Colonic mucosa (tissue), 4 donors: ENCODE results near the gene IL1B. TPM values are rescaled to one million over a fixed set of nuclear protein-coding genes. Genes with fewer than 3 reads are reported as not detected.

Source experiments
- DNase-seq: peaks from one replicate; pipeline ENCODE4 v3.0.0-alpha.2; 2020
- H3K27ac ChIP-seq: fragments of 200-600 bp; one replicate; pipeline ENCODE4 v1.8.0; 2021
- H3K27me3 ChIP-seq: fragments of 200-600 bp; one replicate; pipeline ENCODE4 v1.8.0; 2021
- H3K36me3 ChIP-seq: fragments of 200-600 bp; one replicate; pipeline ENCODE4 v1.8.0; 2021
- H3K4me1 ChIP-seq: fragments of 200-600 bp; one replicate; pipeline ENCODE4 v1.8.0; 2021; ENCODE audit warnings: mild to moderate bottlenecking
- H3K4me3 ChIP-seq: fragments of 200-600 bp; one replicate; pipeline ENCODE4 v1.8.0; 2021
- H3K9ac ChIP-seq, 2 donors: one replicate each; pipeline ENCODE4 v1.7.0; 2013; ENCODE audit warnings: control low read depth in 2 of 2, low read depth in 2 of 2, low read length in 2 of 2
- H3K9me3 ChIP-seq: fragments of 200-600 bp; one replicate; pipeline ENCODE4 v1.8.0; 2021
- intact Hi-C: fragments of 100-400 bp; cut with DNase I; formaldehyde crosslinking; loops from one replicate; pipeline ENCODE4 v1.14.1; 2022
- total RNA-seq, 2 donors: library from RNA; stranded (reverse); fragmentation: NEBNext Ultra II Directional in 1 of 2; extraction: Animal tissue kit (Norgen Biotek cat#: 25700) in 1 of 2; gene quantifications; one replicate each; pipeline ENCODE4 v1.2.1, GENCODE V29; 2021
- TF ChIP-seq, protein P1 (sequence below): fragments of 200-600 bp; IDR thresholded peaks from one replicate; pipeline ENCODE4 v1.8.0; 2022; ENCODE audit warnings: antibody characterized with exemption, mild to moderate bottlenecking
- donor health status: healthy.
- donor health status: DM: no; HTN: no; CAD: no.
- donor health status: DM: no; HTN: no; CAD: no.

The IL1B gene
- total RNA-seq, 2 donors from 2014 or later, result 1.6 to 5.7 TPM

DNA sequence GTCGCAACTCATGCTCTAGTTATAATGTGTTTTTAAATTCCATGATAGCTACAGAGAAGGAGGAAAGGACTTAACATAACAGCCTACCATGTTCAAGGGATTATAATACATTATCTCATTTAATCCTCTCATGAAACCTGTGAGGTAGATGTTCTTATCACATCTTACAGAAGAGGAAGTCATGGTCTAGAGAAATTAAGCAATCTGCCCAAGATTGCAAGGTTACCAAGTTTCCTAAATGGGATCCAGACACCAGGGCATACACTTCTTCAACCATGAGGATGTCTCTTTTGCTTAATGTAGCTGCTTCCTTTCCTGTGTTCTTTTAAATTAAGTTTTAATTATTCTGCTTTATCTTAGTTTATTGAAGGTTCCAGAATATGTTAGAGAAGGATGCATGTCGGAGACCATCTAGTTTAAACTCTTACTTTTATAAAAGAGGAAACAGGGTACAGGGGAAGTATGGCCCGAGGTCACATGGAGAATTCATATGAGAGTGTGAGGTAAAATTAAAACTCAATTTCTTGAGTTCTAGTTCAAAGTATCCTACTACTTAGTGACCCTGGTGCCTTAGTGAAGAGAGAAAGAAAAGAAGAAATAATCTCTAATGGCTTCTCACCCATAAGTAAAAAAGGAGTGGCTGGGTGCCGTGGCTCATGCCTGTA is 48.7 kb downstream of the IL1B start:
- Histone ChIP-seq H3K4me3 (no peak overlapping the region), H3K9me3 (no peaks in the 10 kb centered on the region), H3K9ac (no peak overlapping the region), H3K27ac (no peak overlapping the region), H3K27me3 (no peaks in the 10 kb centered on the region), H3K36me3 (no peaks in the 10 kb centered on the region), H3K4me1 (no peaks in the 10 kb centered on the region)
- DNase-seq, result no peak
- intact Hi-C loops, result no loop called here
- TF ChIP-seq, protein P1, sequence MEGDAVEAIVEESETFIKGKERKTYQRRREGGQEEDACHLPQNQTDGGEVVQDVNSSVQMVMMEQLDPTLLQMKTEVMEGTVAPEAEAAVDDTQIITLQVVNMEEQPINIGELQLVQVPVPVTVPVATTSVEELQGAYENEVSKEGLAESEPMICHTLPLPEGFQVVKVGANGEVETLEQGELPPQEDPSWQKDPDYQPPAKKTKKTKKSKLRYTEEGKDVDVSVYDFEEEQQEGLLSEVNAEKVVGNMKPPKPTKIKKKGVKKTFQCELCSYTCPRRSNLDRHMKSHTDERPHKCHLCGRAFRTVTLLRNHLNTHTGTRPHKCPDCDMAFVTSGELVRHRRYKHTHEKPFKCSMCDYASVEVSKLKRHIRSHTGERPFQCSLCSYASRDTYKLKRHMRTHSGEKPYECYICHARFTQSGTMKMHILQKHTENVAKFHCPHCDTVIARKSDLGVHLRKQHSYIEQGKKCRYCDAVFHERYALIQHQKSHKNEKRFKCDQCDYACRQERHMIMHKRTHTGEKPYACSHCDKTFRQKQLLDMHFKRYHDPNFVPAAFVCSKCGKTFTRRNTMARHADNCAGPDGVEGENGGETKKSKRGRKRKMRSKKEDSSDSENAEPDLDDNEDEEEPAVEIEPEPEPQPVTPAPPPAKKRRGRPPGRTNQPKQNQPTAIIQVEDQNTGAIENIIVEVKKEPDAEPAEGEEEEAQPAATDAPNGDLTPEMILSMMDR, result no peak

DNA sequence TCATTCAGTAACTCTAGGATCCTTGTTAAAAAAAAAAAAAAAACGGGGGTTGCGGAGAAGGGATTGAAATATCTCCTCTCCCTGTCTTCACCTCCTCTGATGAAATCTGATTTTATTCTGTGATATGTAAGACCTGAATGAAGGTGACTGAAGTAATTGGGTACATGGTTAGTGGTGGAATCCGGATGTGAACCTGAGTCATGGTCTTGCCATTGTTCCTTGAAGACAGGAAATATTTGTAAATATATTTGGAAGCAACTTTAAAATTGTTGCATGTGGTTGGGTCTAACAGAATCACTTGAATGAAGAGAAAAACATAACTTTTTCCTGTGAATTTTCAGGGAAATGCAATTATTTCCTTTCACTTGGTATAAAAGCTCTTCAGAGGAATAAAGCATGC is 49.3 kb downstream of the IL1B start:
- Histone ChIP-seq H3K9me3 (no peaks in the 10 kb centered on the region), H3K9ac (no peak overlapping the region), H3K36me3 (no peaks in the 10 kb centered on the region), H3K27ac (no peak overlapping the region), H3K4me3 (no peak overlapping the region), H3K27me3 (no peaks in the 10 kb centered on the region), H3K4me1 (no peaks in the 10 kb centered on the region)
- intact Hi-C loops, result no loop called here
- TF ChIP-seq, protein P1, result no peak
- no peak for DNase-seq

DNA sequence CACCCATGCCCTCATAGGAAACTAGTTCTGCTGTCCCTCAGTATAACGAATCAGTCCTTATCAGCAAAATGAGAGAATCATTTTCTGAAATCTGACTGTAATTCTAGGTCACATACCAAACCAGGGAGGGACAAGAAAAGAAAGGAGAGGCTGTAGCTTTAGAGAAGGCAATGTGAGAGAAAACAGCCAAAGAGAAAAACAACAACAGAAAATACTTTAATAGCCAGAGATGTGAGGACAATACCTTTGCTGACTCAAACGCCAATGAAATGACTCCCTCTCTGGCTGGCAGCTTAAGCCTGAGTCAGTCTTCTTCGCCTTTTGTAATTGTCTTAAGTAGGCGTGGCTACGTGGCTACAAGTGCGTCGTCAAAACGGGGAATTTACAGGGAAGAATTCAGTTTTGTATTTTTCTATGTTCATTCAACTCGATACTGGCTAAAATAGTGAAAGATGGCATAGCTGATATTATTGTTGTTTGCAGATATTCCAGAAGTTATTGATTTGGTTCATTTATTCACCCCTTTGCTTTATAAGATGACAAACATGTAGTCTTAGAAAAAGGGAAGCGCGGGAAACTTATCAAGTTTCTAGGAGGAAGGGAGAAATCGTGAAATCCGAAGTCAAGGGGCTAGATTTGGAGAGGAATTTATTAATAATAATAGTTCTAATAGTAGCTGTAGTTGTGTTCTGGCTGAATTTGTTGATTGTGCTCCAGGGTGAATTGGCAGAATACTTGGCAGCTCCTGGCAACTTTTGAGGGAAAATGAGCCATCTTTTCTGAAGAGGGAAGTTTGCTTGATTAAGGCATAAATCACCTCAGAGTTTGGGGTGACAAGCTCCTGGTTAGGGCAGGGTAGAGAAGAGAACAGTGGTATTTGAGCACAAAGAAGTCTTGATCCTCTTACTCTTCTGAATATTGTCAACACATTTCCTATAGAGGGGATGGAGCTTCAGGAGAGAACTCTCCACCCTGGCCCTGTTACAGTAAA is 52.1 kb downstream of the IL1B start, which contains the start of gene IL1A:
Gene IL1A, minus strand, starts transcription at position 295 of the 991 bp plus-strand sequence. CDS start 723 bp downstream, outside the sequence.
- Histone ChIP-seq H3K27me3 (no peaks in the 10 kb centered on the region), H3K9me3 (no peaks in the 10 kb centered on the region), H3K4me1 (no peaks in the 10 kb centered on the region), H3K27ac (no peak within 1 kb of the TSS), H3K36me3 (no peaks in the 10 kb centered on the region), H3K9ac (no peak within 1 kb of the TSS), H3K4me3 (no peak within 1 kb of the TSS)
- intact Hi-C loops, result no loop called here
- DNase-seq, result peak; percentile 30
- TF ChIP-seq, protein P1, result no peak

DNA sequence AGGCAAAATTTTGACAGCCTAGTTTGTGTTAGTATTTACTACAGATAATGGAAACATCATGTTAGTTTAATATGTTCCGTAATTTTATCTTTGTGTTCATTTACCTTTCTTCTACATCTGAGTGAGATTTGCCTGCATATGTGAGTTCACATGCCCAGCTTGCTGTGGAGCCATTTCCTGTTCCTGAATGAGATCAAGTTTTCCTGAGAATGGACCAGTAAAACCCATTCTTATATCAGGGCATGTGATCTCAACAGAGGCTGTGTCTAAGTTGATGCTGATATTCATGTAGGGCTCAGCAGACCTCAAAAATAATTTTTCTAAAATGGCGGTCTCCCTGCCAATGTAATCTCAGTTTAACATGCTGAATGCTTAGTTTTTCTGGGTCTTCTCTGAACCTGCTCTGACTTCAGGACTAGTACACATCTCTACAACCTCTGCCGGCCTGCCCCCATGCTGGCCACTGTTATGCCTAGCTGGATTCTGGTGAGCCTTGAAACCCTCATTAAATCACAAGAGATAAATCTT is 53.3 kb downstream of the IL1B start:
- no peaks in the 10 kb centered on the region for H3K9me3 ChIP-seq
- no peak overlapping the region for H3K9ac ChIP-seq
- intact Hi-C loops, result no loop called here
- no peak overlapping the region for H3K4me3 ChIP-seq
- TF ChIP-seq, protein P1, result no peak
- H3K27ac ChIP-seq, result no peak overlapping the region
- H3K4me1 ChIP-seq, result no peaks in the 10 kb centered on the region
- no peaks in the 10 kb centered on the region for H3K36me3 ChIP-seq
- DNase-seq, result no peak
- no peaks in the 10 kb centered on the region for H3K27me3 ChIP-seq

DNA sequence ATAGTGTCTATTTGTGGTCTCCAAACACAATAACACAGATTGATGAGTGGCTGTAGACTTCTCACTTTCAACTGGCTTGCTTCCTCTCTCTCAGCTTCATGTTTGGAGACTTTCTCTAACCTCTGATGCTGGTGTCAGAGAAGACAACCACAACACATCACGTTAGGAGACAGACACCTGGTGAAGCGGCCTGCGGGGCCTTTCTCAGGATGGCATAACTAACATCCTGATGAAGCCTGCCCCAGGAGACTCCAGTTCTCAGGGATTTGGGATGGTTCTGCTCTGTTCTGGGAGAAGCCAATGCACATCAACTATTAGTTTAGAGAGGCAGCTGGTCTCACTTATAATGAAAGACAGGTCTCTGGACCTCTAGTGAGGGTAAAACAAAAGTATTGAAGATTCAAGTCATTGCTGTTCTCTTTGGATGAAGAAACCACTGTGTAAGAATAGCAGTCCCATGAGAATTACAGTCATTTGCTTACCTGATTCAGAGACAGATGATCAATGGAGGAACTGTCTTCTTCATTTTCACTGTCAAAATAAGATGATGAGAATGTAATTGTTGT is 54.3 kb downstream of the IL1B start:
- no peaks in the 10 kb centered on the region for H3K9me3 ChIP-seq
- no peaks in the 10 kb centered on the region for H3K4me1 ChIP-seq
- no peaks in the 10 kb centered on the region for H3K27me3 ChIP-seq
- no peak overlapping the region for H3K9ac ChIP-seq
- no peak overlapping the region for H3K27ac ChIP-seq
- no peak overlapping the region for H3K4me3 ChIP-seq
- intact Hi-C loops, result no loop called here
- H3K36me3 ChIP-seq, result no peaks in the 10 kb centered on the region
- TF ChIP-seq, protein P1, result no peak
- no peak for DNase-seq
